Caco-2 (cell line): ENCODE results near the gene JAKMIP3. TPM values are rescaled to one million over a fixed set of nuclear protein-coding genes. Genes with fewer than 3 reads are reported as not detected.

ENCODE experiments used
- BruUV-seq: library from RNA; stranded (reverse); fragments of 400-500 nt; replicated peaks from 2 replicates; lab custom pipeline; 2021; lab: Mats Ljungman, UMichigan
- CTCF ChIA-PET: fragments of 300-600 bp; sonication (Branson Sonifier 250); formaldehyde crosslinking; loops from one replicate; lab custom pipeline; 2022; ENCODE audit warnings: antibody characterized with exemption; lab: Charles Lee
- POLR2A ChIA-PET: fragments of 300-600 bp; sonication (Branson Sonifier 250); formaldehyde crosslinking; loops from one replicate; lab custom pipeline; 2022; ENCODE audit warnings: antibody characterized with exemption; lab: Charles Lee
- DNase-seq, 2 experiments: peaks; one replicate each; pipeline versions ENCODE4 v3.0.0 to v3.0.0-alpha.2; 2020 to 2022
- H3K27me3 ChIP-seq: replicated peaks from 2 replicates; pipeline ENCODE4 v1.6.0; 2011; ENCODE audit warnings: low read length; ENCODE audit not compliant: control insufficient read depth, insufficient read depth
- H3K36me3 ChIP-seq: 2 replicates; pipeline ENCODE4 v1.5.1; 2011; ENCODE audit warnings: low read length; ENCODE audit not compliant: control insufficient read depth, insufficient read depth
- H3K4me1 ChIP-seq: fragments of 250-450 bp; sonication (Bioruptor Pico); 2 replicates; pipeline ENCODE4 v1.5.1; 2020; ENCODE audit warnings: mild to moderate bottlenecking
- H3K4me3 ChIP-seq: 2 replicates; pipeline ENCODE4 v1.5.1; 2011; ENCODE audit warnings: low read depth, mild to moderate bottlenecking, control low read depth, low read length
- H3K9me3 ChIP-seq: fragments of 250-450 bp; sonication (Bioruptor Pico); 2 replicates; pipeline ENCODE4 v1.5.1; 2020; ENCODE audit warnings: mild to moderate bottlenecking, moderate library complexity
- H3K27ac Mint-ChIP-seq: one replicate; pipeline ENCODE4 v1.8.0; 2022; ENCODE audit warnings: mixed read lengths; ENCODE audit not compliant: unreplicated experiment
- H3K27me3 Mint-ChIP-seq: one replicate; pipeline ENCODE4 v1.8.0; 2022; ENCODE audit warnings: mixed read lengths; ENCODE audit not compliant: insufficient read depth, unreplicated experiment
- H3K36me3 Mint-ChIP-seq: one replicate; pipeline ENCODE4 v1.8.0; 2022; ENCODE audit warnings: mild to moderate bottlenecking, mixed read lengths; ENCODE audit not compliant: insufficient read depth, unreplicated experiment
- H3K4me1 Mint-ChIP-seq: one replicate; pipeline ENCODE4 v1.8.0; 2022; ENCODE audit warnings: low read depth, mixed read lengths; ENCODE audit not compliant: unreplicated experiment
- H3K4me3 Mint-ChIP-seq: one replicate; pipeline ENCODE4 v1.8.0; 2022; ENCODE audit warnings: mild to moderate bottlenecking, moderate library complexity, mixed read lengths; ENCODE audit not compliant: unreplicated experiment
- H3K9me3 Mint-ChIP-seq: one replicate; pipeline ENCODE4 v1.8.0; 2022; ENCODE audit warnings: mixed read lengths; ENCODE audit not compliant: unreplicated experiment
- intact Hi-C: fragments of 100-400 bp; cut with micrococcal nuclease; formaldehyde crosslinking; loops from one replicate; pipeline ENCODE4 v1.10.0; 2022; ENCODE audit not compliant: unreplicated experiment
- total RNA-seq: library from RNA; stranded (reverse); gene quantifications from 2 replicates; pipeline ENCODE4 v1.2.3, GENCODE V29; 2022
- TF ChIP-seq, protein P1 (sequence below), 2 experiments: fragments of 200-600 bp in 1 of 2; IDR thresholded peaks; 1 replicate in 1 of 2; 2 replicates in 1 of 2; pipeline versions ENCODE4 v1.5.1 to v1.8.0; 2011 to 2022; ENCODE audit warnings: antibody characterized with exemption in 1 of 2, control low read depth in 1 of 2, inconsistent platforms in 1 of 2, low read depth in 1 of 2, low read length in 1 of 2, mild to moderate bottlenecking in 1 of 2, moderate library complexity in 1 of 2; ENCODE audit not compliant: insufficient read depth in 1 of 2, severe bottlenecking in 1 of 2, unreplicated experiment in 1 of 2

The JAKMIP3 gene
- total RNA-seq, 1 experiment from 2014 or later, result 0.50 TPM

DNA sequence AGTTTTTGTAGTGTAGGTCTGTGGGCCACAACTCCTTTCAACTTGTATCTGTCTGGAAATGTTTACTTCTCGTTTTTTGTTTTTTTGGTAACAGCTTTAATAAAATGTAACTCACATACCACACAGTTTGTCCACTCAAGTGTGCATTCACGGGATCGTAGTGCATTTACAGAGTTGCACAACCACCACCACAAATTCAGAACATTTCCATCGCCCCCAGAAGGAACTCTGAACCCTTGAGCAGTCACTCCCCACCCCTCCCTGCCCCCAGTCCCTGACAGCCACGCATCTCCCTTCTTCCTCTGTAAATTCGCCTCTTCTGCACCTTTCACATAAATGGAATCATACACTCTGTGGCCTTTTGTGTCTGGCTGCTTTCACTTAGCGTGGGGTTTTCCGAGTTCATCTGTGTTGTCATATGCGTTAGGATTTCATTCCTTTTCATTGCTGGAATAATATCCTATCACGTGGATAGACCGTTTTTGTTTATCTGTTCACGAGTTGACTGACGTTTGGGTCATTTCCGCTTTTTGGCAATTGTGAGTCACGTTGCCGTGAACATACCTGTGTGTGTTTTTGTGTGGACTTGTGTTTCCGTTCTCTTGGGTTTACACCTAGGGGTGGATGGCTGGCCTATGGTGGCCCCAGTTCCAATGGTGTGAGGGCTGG, 10.3 kb downstream of the JAKMIP3 start:
- no TSS peak for BruUV-seq
- Histone ChIP-seq H3K4me1 (no peaks in the 10 kb centered on the region), H3K9me3 (no peaks in the 10 kb centered on the region; the same call in 1 of the 2 replicates), H3K36me3 (no peaks in the 10 kb centered on the region), H3K27me3 (no peaks in the 10 kb centered on the region), H3K4me3 (no peak overlapping the region)
- Mint-ChIP-seq H3K27me3 (peaks cover 10% of the 10 kb centered on the region), H3K27ac (no peak overlapping the region), H3K4me3 (no peak overlapping the region), H3K36me3 (no peaks in the 10 kb centered on the region), H3K4me1 (no peaks in the 10 kb centered on the region), H3K9me3 (peaks cover 10% of the 10 kb centered on the region)
- no peak for DNase-seq
- TF ChIP-seq, protein P1, sequence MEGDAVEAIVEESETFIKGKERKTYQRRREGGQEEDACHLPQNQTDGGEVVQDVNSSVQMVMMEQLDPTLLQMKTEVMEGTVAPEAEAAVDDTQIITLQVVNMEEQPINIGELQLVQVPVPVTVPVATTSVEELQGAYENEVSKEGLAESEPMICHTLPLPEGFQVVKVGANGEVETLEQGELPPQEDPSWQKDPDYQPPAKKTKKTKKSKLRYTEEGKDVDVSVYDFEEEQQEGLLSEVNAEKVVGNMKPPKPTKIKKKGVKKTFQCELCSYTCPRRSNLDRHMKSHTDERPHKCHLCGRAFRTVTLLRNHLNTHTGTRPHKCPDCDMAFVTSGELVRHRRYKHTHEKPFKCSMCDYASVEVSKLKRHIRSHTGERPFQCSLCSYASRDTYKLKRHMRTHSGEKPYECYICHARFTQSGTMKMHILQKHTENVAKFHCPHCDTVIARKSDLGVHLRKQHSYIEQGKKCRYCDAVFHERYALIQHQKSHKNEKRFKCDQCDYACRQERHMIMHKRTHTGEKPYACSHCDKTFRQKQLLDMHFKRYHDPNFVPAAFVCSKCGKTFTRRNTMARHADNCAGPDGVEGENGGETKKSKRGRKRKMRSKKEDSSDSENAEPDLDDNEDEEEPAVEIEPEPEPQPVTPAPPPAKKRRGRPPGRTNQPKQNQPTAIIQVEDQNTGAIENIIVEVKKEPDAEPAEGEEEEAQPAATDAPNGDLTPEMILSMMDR (IDR thresholded peaks at IDR 0.05; ENCODE audit: insufficient read depth in 1 of 2, low read depth in 1 of 2, low read length in 1 of 2, severe bottlenecking in 1 of 2, unreplicated experiment in 1 of 2), result no peak
- CTCF ChIA-PET, result no interaction called here
- POLR2A ChIA-PET, result no interaction called here
- intact Hi-C loops, result no loop called here

DNA sequence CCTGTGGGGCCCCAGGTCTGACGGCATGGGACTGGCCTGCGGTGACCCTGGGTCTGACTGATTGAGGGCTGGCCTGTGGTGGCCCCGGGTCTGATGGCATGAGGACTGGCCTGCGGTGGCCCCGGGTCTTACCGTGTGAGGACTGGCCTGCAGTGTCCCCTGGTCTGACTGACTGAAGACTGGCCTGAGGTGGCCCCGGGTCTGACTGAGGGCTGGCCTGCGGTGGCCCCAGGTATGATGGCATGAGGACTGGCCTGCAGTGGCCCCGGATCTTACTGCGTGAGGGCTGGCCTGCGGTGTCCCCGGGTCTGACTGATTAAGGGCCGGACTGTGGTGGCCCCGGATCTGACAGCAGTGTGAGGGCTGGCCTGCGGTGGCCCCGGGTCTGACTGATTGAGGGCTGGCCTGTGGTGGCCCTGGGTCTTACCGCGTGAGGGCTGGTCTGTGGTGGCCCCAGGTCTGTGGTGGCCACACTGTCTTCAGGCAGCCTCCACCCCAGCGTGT, 10.9 kb downstream of the JAKMIP3 start:
- Mint-ChIP-seq H3K9me3 (peaks cover 10% of the 10 kb centered on the region), H3K27me3 (peaks cover 8% of the 10 kb centered on the region), H3K4me3 (no peak overlapping the region), H3K27ac (no peak overlapping the region), H3K36me3 (no peaks in the 10 kb centered on the region), H3K4me1 (no peaks in the 10 kb centered on the region)
- no peak for DNase-seq
- TF ChIP-seq, protein P1 (IDR thresholded peaks at IDR 0.05; ENCODE audit: insufficient read depth in 1 of 2, low read depth in 1 of 2, low read length in 1 of 2, severe bottlenecking in 1 of 2, unreplicated experiment in 1 of 2), result no peak
- ChIA-PET CTCF (no interaction called here), POLR2A (no interaction called here)
- Histone ChIP-seq H3K9me3 (no peaks in the 10 kb centered on the region; the same call in 1 of the 2 replicates), H3K4me1 (no peaks in the 10 kb centered on the region), H3K4me3 (no peak overlapping the region), H3K36me3 (no peaks in the 10 kb centered on the region), H3K27me3 (no peaks in the 10 kb centered on the region; the same call in 1 of the 2 replicates)
- intact Hi-C loops, result no loop called here
- no TSS peak for BruUV-seq

GRCh38 chr10:132077091-132077490, 11.3 kb downstream of the JAKMIP3 start:
- Histone ChIP-seq H3K27me3 (no peaks in the 10 kb centered on the region; the same call in 1 of the 2 replicates), H3K9me3 (no peaks in the 10 kb centered on the region; the same call in 1 of the 2 replicates), H3K4me1 (no peaks in the 10 kb centered on the region), H3K4me3 (no peak overlapping the region), H3K36me3 (no peaks in the 10 kb centered on the region)
- H3K4me3 Mint-ChIP-seq, result no peak overlapping the region
- H3K9me3 Mint-ChIP-seq, result peaks cover 10% of the 10 kb centered on the region
- intact Hi-C loops, result no loop called here
- H3K27ac Mint-ChIP-seq, result no peak overlapping the region
- ChIA-PET CTCF (no interaction called here), POLR2A (no interaction called here)
- BruUV-seq, result no TSS peak
- peaks cover 8% of the 10 kb centered on the region for H3K27me3 Mint-ChIP-seq
- no peaks in the 10 kb centered on the region for H3K4me1 Mint-ChIP-seq
- TF ChIP-seq, protein P1 (IDR thresholded peaks at IDR 0.05; ENCODE audit: insufficient read depth in 1 of 2, low read depth in 1 of 2, low read length in 1 of 2, severe bottlenecking in 1 of 2, unreplicated experiment in 1 of 2), result no peak
- H3K36me3 Mint-ChIP-seq, result no peaks in the 10 kb centered on the region
- no peak for DNase-seq
